Measurements from ENCODE around the gene HIRA. TPM values are rescaled to one million over a fixed set of nuclear protein-coding genes. Genes with fewer than 3 reads are reported as not detected.

The HIRA gene
- polyA plus RNA-seq, 2 of the 4 experiments (the other 2 are of a cell fraction) = 12.3 to 16.6 TPM

GRCh38 chr22:19291580-19292457, 139.7 kb downstream of the HIRA start, which contains the start of gene CLTCL1 (continued):
- TF ChIP-seq ELK1 (IDR thresholded peaks at IDR 0.05; ENCODE audit: low read depth, low read length) (no peak), FOSB (CRISPR knock-in tag; IDR thresholded peaks at IDR 0.05) (no peak), POLR2A (IDR thresholded peaks at IDR 0.05; ENCODE audit: low read length) (peak; percentile 55), NFE2L2 (conservative IDR thresholded peaks at IDR 0.05; ENCODE audit: low read length) (no peak), HOXA7 (CRISPR knock-in tag; IDR thresholded peaks at IDR 0.05) (no peak), CHD4 (IDR thresholded peaks at IDR 0.05; ENCODE audit: borderline replicate concordance) (no peak), RARB (CRISPR knock-in tag; IDR thresholded peaks at IDR 0.05) (no peak), KDM1A (IDR thresholded peaks at IDR 0.05; ENCODE audit: low read depth) (no peak), RFX5 (IDR thresholded peaks at IDR 0.05) (no peak), GATA3 (IDR thresholded peaks at IDR 0.05; ENCODE audit: borderline replicate concordance) (no peak), NR3C1 (IDR thresholded peaks at IDR 0.05) (no peak), CHD2 (IDR thresholded peaks at IDR 0.05; ENCODE audit: low read length, partially characterized antibody) (peak; percentile 51), HMGXB4 (CRISPR knock-in tag; IDR thresholded peaks at IDR 0.05; ENCODE audit: borderline replicate concordance) (no peak), EHMT2 (IDR thresholded peaks at IDR 0.05; ENCODE audit: low read depth) (no peak), SMC3 (IDR thresholded peaks at IDR 0.05) (no peak), KDM5A (IDR thresholded peaks at IDR 0.05) (no peak), FOSL2 (IDR thresholded peaks at IDR 0.05) (no peak), FOSL2 (CRISPR knock-in tag; IDR thresholded peaks at IDR 0.05) (no peak), NPAS2 (CRISPR knock-in tag; IDR thresholded peaks at IDR 0.05; ENCODE audit: borderline replicate concordance) (no peak), REST (IDR thresholded peaks at IDR 0.05) (no peak), CBX8 (IDR thresholded peaks at IDR 0.05) (no peak), SREBF2 (IDR thresholded peaks at IDR 0.05) (no peak), MAFK (IDR thresholded peaks at IDR 0.05; ENCODE audit: partially characterized antibody) (no peak), HES2 (IDR thresholded peaks at IDR 0.05) (no peak), JUNB (IDR thresholded peaks at IDR 0.05) (no peak), POLR2AphosphoS2 (conservative IDR thresholded peaks at IDR 0.05; ENCODE audit: low read length) (no peak), USF2 (IDR thresholded peaks at IDR 0.05) (no peak), CEBPB (IDR thresholded peaks at IDR 0.05) (no peak), PHF8 (IDR thresholded peaks at IDR 0.05; ENCODE audit: borderline replicate concordance, low read depth) (0 out of 2 replicates have a peak, but pooled peaks have one; percentile 31), MAX (IDR thresholded peaks at IDR 0.05) (peak; percentile 10), CBX2 (IDR thresholded peaks at IDR 0.05; ENCODE audit: borderline replicate concordance, low read depth) (no peak), TP53 (CRISPR knock-in tag; IDR thresholded peaks at IDR 0.05) (no peak), HEYL (CRISPR knock-in tag; IDR thresholded peaks at IDR 0.05) (no peak), E2F6 (IDR thresholded peaks at IDR 0.05; ENCODE audit: borderline replicate concordance, low read depth) (0 out of 2 replicates have a peak, but pooled peaks have one; percentile 19)

Measured in A549 (cell line).